ENCODE results near the gene SSRP1.

DNA sequence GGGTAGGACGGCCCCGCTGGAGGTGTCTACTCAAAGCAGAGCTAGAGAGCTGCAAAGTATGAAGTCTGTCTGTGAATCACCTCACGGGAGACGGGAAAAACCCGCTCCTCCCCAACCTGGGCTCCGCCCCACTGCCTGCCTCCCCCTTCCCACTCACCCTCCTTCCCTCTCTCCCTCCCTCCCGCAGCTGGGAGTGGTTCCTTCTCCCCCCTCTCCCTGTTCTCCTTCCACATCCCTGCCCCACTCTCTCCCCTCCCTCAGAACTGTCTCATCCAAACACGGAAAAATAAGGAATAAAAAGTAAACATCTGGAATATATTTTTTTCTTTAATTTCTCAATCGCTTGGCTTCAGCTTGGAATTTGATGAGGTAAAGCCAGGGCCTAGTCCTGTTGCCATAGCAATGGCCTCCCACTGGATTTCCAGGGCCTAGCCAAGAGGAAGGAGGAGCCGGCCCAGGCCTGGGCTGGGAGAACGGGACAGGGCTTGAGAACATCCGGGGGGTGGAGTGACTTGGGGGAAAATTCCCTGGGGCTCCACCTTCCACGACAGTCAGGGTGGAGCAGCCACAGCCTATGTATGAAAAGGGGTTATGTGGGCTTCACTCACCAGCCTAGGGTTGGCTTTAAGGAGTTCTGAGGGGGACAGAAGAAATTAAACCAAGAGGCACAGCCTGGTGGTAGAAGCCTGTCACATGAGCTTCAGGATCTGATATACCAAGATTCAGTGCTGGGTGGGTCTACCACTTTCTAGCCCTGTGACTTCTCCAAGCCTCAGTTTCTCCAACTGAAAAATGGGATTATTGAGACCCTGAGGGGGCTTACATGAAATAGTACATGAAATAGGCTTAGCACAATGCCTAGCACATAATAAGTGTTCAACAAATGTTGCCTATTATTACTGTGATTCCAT is 13.2 kb downstream of the SSRP1 start:
- TF ChIP-seq YY1 (IDR thresholded peaks at IDR 0.05; ENCODE audit: insufficient read depth, insufficient read length) (no peak), ZNF274 (IDR thresholded peaks at IDR 0.05; ENCODE audit: low read depth, low read length) (no peak), SUZ12 (IDR thresholded peaks at IDR 0.05; ENCODE audit: extremely low read depth, insufficient read depth, insufficient read length) (no peak)
